GM12878 (cell line): ENCODE results near the gene MIEN1.

Experiments
- CREM ChIP-seq: IDR thresholded peaks from 2 replicates; pipeline ENCODE4 v1.6.1; 2014; ENCODE audit warnings: antibody characterized with exemption, low read depth
- CTCF ChIP-seq, 3 experiments: IDR thresholded peaks in 2 of 3; conservative IDR thresholded peaks in 1 of 3; 2 replicates each; pipeline ENCODE4 v1.5.1; 2011; ENCODE audit warnings: low read depth in 3 of 3, low read length in 3 of 3, mild to moderate bottlenecking in 3 of 3, control low read depth in 2 of 3, moderate library complexity in 2 of 3, inconsistent platforms in 1 of 3, mixed read lengths in 1 of 3; ENCODE audit not compliant: control insufficient read depth in 2 of 3, insufficient read depth in 1 of 3; ENCODE audit errors: extremely low read depth in 1 of 3
- EZH2 ChIP-seq: IDR thresholded peaks from 2 replicates; pipeline ENCODE4 v1.6.1; 2012; ENCODE audit warnings: low read depth, mild to moderate bottlenecking, control low read depth, inconsistent platforms, low read length, borderline replicate concordance; ENCODE audit not compliant: control insufficient read depth

GRCh38 chr17:39744836-39745215 lies 14.5 kb upstream of the MIEN1 start:
- TF ChIP-seq CTCF (IDR thresholded peaks at IDR 0.05 in 2 of 3, conservative IDR thresholded peaks at IDR 0.05 in 1 of 3; ENCODE audit: control insufficient read depth in 2 of 3, extremely low read depth in 1 of 3, insufficient read depth in 1 of 3, low read depth in 3 of 3, low read length in 3 of 3) (no peak), CREM (no peak), EZH2 (no peak)
